ENCODE measurements around the gene LRP8. TPM values are rescaled to one million over a fixed set of nuclear protein-coding genes. Genes with fewer than 3 reads are reported as not detected.

Gene LRP8
- total RNA-seq, 1 donor from 2014 or later, result 77.2 TPM

Other genes starting within 250 kb of the LRP8 start
- not detected for gene SLC1A7, start 185.4 kb downstream of the LRP8 start, total RNA-seq
- 3.0 TPM for gene CPT2, start 131.2 kb downstream of the LRP8 start, total RNA-seq
- gene CZIB, start 107.4 kb downstream of the LRP8 start, total RNA-seq, result 28.5 TPM
- gene MAGOH, start 89.6 kb downstream of the LRP8 start, total RNA-seq, result 15.5 TPM
- gene DMRTB1, start 131.3 kb upstream of the LRP8 start, total RNA-seq, result not detected

Measured in temporal lobe (tissue), 1 donor.